ENCODE data around the gene CDKN2B-AS1.

The CDKN2B-AS1 gene

GRCh38 chr9:22165144-22165543 lies 170.6 kb downstream of the CDKN2B-AS1 start:
- DNase-seq: no peak

- DNase-seq: no peak
Measured at GRCh38 chr9:22169243-22169642, 174.7 kb downstream of the CDKN2B-AS1 start.

- DNase-seq: no peak
Measured at GRCh38 chr9:22169727-22170503, 175.3 kb downstream of the CDKN2B-AS1 start.

All from NCI-H510A (cell line).